HG03460 (cell line): ENCODE measurements around the gene CHRM5.
A peak's percentile ranks its signal among the peaks of the same experiment; 100 is the strongest.
"Not testable (repeated sequence)": the region's sequence is repeated elsewhere in the genome, so short reads cannot be mapped to it uniquely, and the experiment has no call there.

Experiments used
- ATAC-seq: cut with Tn5 transposase; IDR thresholded peaks from one replicate; pipeline ENCODE4 v1.9.1; 2021; ENCODE audit not compliant: unreplicated experiment

The CHRM5 gene

GRCh38 chr15:33987444-33987843 lies 19.1 kb downstream of the CHRM5 start:
- ATAC-seq, result no peak

DNA sequence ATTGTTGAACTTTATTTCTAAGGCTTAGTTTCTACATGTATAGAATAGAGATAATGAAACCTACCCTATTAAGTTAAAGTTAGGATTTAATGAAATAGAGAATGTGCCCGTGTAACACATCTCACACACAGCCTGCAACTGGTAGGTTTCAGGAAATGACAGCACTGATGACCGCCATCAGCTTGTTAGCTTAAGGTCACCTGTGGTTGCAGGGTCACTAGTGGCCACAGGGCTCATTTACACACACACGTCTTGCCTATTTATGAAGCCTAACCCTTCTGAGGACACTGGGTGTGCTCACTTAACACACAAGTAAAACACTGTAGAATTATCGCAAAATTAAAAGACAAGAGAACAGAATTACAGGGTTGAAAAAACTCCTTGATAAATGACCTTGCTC lies 20.1 kb downstream of the CHRM5 start:
- ATAC-seq, result no peak

DNA sequence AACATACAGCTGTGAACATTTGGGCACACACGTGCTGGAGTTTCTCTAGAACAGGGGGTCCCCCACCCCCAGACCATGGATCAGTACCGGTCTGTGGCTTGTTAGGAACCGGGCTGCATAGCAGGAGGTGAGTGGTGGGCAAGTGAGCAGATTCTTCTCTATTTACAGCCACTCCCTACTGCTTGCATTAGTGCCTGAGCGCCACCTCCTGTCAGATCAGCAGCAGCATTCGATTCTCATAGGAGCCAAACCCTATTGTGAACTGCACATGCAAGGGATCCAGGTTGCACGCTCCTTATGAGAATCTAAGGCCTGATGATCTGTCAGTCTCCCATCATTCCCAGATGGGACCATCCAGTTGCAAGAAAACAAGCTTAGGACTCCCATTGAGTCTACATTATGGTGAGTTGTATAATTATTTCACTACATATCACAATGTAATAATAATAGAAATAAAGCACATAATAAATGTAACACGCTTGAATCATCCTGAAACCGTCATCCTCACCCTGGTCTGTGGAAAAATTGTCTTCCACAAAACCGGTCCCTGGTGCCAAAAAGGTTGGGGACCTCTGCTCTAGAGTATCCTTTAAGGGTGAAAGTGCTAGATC lies 25.8 kb downstream of the CHRM5 start:
- ATAC-seq, result no peak

DNA sequence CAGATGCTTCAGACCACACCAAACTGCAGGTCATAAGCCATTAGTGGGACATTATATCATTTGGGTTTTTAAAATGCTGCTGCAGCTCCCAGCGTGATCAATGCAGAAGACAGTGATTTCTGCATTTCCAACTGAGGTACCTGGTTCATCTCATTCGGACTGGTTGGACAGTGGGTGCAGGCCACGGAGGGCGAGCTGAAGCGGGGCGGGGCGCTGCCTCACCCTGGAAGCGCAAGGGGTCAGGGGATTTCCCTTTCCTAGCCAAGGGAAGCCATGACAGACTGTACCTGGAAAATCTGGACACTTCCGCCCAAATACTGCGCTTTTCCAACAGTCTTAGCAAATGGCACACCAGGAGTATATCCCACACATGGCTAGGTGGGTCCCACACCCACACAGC lies 27.4 kb downstream of the CHRM5 start:
- ATAC-seq, result not testable (repeated sequence)

GRCh38 chr15:34001536-34001935 lies 33.2 kb downstream of the CHRM5 start:
- no peak for ATAC-seq

DNA sequence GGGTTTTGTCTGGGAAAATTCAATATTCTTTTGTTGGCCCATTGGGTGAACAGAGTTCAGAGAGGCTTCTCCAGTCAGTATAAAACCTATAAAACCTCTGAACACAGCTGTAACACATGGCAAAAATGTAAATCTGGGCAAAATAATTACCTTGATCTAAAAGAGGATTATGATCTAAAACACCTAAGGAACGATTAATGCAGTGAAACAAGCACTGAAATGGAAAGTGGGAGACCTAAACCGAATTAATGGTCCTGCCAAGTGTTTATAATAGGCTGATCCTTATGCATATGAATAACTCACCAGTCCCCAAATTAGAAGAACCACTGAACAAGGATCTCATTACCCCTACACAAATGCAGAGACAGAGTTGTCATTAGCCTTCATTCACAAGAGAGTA lies 38.1 kb downstream of the CHRM5 start:
- ATAC-seq, result no peak

DNA sequence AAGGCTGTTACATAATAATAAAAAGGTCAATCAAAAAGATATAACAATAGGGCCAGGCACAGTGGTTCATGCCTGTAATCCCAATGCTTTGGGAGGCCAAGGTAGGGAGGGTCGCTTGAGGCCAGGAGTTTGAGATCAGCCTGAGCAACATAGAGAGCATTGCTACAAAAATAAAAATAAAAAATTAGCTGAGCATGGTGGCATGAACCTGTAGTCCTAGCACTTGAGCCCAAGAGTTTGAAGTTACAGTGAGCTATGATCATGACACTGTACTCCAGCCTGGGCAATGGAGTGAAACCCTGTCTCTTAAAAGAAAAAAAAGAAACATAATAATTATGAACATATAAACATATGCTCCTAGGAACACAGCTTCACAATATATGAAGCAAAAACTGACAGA lies 41.4 kb downstream of the CHRM5 start:
- ATAC-seq, result no peak

DNA sequence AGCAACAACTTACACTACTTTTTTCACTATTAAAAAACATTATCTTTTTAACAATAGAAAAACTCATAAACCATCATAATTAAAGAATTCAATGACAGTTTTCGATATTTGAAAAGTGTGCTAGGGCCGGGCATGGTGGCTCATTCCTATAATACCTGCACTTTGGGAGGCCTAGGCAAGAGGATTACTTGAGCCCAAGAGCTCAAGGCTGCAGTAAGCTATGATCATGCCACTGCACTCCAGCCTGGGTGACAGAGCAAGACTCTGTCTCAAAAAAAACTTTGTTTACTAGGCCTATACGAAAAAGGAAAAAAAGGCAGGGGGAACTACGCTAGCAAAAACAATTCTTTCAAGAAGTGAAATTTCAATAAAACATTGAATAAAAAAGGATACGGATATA lies 42.6 kb downstream of the CHRM5 start:
- no peak for ATAC-seq

- no peak for ATAC-seq
Observed at GRCh38 chr15:34011481-34011880, 43.2 kb downstream of the CHRM5 start.

DNA sequence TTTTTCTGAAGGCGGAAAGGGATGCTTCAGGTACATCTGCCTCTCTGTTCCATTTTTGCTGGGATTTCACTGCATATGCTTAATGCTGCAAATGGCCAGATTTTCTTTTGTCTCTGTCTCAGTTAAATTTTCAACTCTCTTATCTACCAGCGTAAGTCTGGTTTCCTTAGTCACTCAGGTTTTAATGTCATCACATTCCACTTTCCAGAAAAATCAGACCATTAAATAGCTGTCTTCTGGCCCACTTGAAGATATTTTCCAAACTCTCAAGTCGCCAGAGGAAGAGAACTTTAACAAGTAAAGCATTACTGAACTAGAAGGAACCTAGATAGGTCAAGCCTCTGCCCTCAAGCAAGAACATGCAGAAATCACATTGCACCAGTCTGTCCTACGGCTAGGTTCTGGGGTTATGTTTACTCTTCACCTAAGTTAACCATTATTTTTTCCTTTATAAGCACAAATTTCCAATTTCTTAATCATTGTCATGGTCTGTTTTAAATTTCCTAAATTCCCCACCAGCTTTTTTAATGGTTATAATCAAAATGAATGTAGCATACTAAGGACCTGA lies 44.2 kb downstream of the CHRM5 start:
- no peak for ATAC-seq

DNA sequence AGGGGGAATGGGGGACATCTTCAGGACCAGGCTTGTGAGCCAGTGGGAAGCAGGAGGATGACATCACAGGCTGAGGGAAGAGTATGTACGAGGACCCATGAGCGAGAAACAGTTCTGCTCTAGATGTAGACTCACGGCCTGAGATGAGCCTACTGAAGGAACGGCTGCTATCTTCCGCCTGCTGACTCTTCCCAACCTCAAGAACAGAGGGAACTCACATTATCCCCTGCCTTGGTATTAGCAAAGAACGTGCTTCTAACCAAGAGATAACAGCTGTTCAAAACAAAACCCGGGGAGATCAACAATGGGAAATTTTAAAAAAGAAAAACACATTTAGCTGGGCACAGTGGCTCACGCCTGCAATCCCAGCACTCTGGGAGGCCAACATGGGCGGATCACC lies 45.4 kb downstream of the CHRM5 start:
- no peak for ATAC-seq

- no peak for ATAC-seq
Observed at GRCh38 chr15:34014556-34014955, 46.3 kb downstream of the CHRM5 start.

DNA sequence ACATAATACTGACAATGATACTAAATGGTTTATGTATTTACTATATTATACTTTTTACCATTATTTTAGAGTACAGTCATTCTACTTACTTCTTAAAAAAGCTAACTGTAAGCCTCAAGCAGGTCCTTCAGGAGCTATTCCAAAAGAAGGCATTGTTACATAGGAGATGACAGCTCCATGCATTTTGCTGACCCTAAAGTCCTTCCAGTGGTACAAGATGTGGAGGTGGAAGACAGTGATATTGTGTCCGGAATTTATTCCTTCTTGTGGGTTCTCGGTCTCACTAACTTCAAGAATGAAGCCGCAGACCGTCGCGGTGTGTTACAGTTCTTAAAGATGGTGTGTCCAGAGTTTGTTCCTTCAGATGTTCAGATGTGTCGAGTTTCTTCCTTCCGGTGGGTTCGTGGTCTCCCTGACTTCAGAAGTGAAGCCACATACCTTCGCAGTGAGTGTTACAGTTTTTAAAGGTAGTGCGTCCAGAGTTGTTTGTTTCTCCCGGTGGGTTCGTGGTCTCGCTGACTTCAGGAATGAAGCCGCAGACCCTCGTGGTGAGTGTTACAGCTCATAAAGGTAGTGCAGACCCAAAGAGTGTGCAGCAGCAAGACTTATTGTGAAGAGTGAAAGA lies 49.8 kb downstream of the CHRM5 start:
- no peak for ATAC-seq

DNA sequence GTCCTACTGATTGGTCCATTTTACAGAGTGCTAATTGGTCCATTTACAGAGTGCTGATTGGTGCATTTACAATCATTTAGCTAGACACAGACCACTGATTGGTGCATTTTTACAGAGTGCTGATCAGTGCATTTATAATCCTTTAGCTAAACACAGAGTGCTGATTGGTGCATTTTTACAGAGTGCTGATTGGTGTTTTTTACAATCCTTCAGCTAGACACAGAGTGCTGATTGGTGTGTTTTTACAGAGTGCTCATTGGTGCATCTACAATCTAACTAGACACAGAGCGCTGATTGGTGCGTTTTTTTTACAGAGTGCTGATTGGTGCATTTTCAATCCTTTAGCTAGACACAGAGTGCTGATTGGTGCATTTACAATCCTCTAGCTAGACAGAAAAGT lies 50.4 kb downstream of the CHRM5 start:
- not testable (repeated sequence) for ATAC-seq

DNA sequence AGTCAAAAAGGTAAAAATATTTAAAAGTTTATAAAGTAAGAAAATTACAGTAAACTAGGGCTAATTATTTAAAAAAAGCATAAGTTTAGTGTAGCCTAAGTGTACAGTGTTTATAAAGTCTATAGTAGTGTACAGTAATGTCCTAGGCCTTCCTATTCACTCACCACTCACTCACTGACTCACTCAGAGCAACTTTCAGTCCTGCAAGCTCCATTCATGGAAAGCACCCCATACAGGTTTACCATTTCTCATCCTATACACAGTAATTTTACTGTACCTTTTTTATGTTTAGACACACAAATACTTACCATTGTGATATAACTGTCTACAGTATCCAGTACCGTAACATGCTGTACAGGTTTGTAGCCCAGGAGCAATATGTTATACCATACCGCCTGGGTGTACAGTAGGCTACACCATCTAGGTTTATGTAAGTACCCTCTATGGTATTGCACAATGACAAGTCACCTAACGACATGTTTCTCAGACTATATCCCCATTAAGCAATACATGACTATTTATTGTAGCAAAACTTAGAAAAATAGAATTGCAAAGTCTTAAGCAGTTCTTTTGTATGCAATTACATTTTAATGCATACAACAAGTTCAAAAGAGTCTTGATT lies 51.2 kb downstream of the CHRM5 start:
- ATAC-seq, result no peak

GRCh38 chr15:34023907-34024306 lies 55.6 kb downstream of the CHRM5 start:
- ATAC-seq, result no peak

- no peak for ATAC-seq
Observed at GRCh38 chr15:34025252-34025651, 57.0 kb downstream of the CHRM5 start.

DNA sequence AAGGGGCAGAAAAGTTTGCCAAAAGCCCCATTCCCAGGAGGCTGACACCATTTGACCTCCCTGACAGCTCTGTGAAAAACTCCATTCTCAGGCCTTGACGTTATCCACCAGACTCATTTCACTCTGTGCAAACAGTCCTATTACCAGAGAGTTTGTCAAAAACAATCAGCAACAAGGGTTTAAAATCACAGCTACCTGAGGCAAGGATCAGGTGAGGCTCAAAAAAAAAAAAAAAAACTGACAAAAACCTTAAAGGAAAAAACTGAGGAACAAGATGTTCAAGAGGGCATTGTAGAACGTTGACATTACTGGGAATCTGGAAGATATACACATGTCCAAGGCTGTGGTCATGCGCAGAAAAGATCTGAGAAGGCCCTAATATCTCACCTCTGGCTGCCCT lies 59.3 kb downstream of the CHRM5 start:
- no peak for ATAC-seq

DNA sequence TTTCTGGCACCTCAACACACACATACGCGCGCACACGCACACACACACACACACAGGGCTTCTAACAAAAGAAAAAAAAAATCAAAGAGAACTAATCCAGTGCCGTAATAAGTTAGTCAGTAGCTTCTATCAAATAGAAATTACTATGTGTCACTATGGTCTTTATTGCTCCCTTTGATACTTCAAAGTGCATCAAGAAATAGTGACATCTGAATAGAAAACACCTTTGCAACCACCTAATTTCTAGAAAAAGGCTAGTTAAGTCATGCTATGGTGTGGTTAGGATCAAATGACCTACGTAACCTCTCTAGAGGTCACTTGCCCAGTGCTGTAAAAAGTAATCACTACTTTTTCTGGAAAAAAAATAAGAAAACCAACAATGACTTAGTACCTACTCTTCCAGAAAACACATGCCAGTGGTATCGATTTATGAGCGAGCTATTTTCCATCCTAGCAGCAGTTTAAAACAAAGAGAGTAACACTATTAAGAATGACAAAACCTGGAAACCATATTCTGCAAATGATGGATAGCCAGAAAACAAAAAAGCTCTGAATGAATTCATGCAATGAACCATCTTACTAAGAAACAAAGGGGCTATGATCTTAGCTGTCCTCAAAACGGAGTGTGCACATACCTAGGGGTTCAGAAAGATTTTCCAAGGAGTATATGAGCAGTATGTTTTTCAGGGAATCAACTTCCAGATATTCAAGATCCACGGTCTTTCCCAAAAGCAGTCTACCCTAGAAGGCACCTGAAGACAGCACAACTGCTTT lies 63.9 kb downstream of the CHRM5 start:
- no peak for ATAC-seq

- peak; percentile 71 for ATAC-seq
Observed at GRCh38 chr15:34038023-34038870, 70.0 kb downstream of the CHRM5 start.
